ENCODE results near the gene CARNS1.

CARNS1 gene

GRCh38 chr11:67441098-67441563, 25.7 kb downstream of the CARNS1 start:
- DNase-seq (ENCODE audit: low spot score) = no peak

DNA sequence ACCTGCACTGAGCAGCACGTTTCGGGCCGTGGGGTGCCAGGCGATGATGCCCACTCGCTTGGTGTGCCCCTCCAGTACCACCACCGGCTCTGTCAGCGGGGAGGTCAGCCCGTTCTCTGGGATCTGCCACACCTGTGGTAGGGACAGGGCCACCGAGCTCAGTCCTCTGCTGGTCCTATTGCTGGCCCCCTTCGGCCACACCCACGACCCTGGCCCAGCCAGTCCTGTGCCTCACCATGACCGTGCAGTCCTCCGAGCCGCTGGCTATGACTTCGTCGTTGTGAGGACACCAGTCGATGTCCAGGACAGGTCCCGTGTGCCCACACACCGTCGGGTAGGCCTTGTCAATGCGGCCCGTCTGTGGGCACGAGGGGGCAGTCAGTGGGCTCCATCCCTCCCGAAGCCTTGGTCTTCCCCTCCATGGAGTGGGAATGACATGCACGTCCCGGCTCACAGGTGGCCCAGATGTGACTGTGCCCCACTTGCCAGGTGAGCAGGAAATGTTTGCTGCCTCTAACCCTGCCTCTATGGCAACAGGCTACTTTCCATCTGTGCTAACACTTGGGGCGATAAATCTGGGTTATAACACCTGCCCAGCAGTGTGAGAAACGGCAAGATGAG, 26.4 kb downstream of the CARNS1 start:
- no peak for DNase-seq (ENCODE audit: low spot score)

DNA sequence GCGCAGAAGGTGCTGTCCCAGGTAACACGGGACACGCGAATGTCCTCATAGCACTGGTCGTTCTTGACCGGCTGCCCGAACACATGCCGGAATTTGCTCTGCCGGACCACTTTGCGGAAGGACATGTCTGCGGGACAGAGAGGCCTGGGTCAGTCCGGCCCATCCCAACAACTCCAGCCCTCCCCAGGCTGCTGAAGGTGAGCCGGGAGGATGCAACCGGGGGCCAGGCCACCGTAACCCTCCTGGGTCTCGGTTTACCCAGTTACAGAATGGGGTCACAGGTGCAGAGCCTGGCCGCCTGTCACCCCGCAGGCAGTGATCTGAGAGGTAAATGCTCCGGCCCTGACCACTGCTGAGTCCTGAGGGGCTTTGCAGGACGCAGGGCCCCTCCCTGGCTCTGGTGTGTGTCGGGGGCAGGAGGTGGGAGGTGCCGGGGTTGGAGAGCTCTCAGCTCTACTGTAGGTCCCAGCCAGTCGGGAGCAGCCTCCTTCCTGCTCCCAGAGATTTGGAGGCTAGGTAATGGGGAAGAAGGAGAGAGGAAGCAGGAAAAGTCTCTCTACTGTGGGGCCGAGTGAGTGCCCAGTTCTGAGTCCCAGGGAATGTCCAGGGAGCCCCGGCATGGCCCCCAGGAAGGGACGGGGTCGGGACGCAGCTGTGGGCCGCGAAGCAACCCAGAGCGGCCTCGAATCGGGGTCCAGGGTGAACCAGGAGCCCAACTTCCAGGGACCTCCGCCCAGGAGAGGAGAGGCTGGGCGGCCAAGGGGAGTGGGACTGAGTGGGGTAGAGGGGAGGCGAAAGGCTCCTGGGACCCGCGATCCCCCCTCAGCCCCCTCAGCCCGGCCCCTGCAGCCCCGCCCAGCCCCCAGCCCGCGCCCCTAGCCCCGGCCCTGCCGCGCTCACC, 27.3 kb downstream of the CARNS1 start:
- no peak for DNase-seq (ENCODE audit: low spot score)

DNA sequence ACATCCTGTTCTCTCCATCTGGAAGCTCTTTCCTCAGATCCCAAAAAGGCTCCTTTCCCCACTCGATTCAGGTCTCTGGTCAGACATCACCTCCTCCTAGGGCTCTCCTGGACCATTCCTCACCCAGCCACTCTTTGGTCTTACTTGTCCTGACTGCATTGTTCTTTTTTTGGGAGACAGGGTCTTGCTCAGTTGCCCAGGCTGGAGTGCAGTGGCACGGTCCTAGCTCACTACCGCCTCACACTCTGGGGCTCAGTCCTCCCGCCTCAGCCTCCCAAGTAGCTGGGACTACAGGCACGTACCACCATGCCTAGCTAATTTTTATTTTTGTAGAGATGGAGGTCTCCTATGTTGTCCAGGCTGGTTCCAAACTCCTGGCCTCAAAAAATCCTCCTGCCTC, 30.0 kb downstream of the CARNS1 start:
- no peak for DNase-seq (ENCODE audit: low spot score)

- DNase-seq (ENCODE audit: low spot score) = no peak
Measured at GRCh38 chr11:67448220-67448609, 32.7 kb downstream of the CARNS1 start.

GRCh38 chr11:67449116-67449844, 33.8 kb downstream of the CARNS1 start:
- DNase-seq (ENCODE audit: low spot score) = no peak

DNA sequence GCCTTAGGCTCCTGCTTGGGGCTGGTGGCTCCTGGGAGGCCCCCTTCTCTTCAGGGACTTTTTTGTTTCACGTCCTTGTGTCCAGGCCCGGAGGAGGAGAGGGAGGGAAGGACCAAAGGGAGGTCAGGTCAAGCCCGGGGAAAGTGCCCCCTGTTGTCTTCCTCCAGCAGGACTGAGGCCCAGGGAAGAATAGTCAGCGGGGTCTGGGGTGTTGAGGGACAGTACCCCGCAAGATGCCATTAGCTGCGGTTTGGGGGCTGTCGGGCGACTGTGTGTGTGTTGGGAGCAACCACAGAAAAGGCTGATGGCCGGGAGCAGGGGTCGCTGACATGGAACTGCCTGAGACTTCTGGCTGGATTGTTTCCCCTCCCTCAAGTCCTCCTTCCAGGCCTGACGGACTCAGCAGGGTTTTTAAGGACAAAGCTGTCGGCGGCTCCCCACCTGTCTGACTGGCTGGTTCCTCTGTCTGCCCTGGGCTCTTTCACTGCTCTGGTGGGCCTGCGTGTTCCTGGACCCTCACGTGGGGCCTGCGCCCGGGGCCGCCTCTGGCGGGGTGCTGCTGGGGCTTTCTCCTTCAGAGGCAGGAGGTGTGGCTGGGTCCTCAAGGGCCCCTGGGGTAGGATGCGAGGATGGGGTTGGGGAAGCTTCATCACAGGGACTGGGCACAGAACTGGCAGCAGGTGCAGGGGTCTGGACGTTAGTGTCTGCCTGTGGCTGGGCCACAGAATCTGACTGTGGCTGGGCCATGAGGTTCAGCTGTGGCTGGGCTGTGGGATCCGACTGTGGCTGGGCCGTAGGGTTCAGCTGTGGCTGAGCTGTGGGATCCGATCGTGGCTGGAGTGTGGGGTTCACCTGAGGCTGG, 35.5 kb downstream of the CARNS1 start:
- no peak for DNase-seq (ENCODE audit: low spot score)

DNA sequence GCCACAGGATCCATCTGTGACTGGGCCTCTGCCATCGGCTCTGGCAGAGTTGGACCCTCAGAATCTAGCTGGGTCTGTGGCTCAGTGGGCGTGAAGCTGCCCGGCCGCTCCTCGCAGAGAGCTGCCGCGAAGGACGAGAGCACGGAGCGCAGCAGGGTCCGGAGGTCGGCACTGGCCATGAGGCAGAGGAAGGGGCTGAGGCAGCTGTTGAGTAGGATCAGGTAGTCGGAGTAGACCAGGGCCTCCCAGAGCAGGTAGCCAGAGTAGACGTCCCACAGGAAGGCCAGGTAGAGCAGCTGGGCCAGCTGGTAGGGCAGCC, 36.1 kb downstream of the CARNS1 start:
- DNase-seq (ENCODE audit: low spot score) = no peak

DNA sequence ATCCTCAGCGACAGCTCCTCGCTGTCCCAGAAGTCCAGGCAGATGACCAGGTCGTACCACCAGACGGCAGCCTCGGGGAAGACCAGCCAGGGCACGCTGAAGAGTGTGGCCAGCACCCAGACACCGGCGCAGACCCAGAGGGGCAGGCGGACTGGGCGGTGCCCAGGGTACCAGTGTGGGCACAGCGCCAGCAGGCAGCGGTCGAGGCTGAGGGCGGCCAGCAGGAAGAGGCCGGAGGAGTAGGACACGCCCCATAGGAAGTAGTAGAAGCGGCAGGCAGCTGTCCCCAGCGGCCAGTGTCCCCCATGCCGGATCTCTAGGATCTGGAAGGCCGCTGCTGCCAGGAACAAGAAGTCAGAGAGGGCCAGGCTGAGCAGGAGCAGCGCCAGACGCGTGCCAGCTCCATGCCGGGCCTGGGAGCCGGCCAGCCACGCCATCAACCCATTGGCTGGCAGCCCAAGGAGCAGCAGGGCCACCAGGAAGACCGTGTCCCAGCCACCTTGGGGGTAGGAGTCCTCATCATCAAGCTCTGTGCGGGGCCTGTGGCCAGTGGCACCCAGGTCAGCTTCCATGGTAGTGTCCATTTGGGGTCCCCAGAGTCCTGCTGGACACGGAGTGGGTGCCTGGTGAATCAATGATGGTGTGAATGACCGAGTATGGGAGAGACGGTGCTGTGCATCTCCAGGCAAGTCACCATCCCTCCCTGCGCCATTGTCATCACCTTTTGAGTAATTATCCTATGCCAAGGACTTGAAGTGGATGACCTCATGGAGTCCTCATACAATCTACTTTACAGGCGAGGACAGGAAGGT, 36.9 kb downstream of the CARNS1 start, which contains the start of gene GPR152:
Gene GPR152 (minus strand): TSS at position 589 of the 812 bp plus-strand sequence. CDS start 5 bp downstream, at position 584.
- peak; percentile 32 for DNase-seq (ENCODE audit: low spot score)

DNA sequence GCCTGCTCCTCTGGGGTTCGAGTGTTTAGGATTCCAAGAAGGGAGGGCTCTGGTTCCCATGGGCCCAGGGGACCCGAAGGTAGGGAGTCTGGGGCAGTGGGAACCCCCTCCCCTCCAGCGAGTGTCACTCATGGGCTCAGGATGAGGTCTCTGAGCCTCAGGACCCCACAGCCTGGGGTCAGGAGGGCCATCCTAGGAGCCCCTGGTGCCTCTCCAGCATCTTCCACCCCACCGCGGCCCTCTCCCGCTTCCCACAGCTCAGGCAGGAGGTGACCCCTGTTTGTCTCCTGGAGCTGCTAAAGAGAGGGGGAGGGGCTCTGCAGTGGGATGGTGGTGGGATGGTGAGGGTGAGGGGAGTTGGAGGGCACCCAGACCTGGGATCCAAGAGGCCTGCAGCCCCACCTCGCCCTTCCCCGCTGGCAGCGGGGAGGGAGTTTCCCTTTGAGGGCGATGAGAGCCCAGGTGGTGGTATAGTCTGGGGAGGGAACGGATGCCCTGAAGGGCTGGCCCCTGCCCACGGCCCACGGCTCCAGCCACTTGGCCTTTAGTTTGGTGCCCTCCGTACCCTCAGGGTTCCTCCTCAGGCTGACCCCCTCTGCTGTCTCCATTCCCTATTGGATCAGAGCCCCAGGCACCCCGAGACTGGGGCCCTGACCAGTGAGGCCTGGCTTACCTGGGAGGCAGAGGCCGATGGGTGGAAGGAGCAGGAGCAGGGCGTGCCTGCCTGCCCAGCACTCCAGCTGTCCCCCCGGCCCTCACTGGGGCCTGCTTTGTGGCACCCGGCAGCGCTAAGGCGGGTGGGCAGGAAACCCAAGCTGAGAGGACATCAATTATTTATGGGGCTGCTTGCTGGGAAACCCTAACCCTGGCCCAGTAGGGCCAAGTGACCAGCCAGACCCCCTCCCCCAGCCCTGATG, 38.6 kb downstream of the CARNS1 start:
- DNase-seq (ENCODE audit: low spot score) = no peak

- DNase-seq (ENCODE audit: low spot score) = no peak
Measured at GRCh38 chr11:67455054-67455453, 39.6 kb downstream of the CARNS1 start, which contains the start of gene CABP4. Gene CABP4 (plus strand): TSS chr11:67455354. CDS start chr11:67455424, 70 bp downstream.

DNA sequence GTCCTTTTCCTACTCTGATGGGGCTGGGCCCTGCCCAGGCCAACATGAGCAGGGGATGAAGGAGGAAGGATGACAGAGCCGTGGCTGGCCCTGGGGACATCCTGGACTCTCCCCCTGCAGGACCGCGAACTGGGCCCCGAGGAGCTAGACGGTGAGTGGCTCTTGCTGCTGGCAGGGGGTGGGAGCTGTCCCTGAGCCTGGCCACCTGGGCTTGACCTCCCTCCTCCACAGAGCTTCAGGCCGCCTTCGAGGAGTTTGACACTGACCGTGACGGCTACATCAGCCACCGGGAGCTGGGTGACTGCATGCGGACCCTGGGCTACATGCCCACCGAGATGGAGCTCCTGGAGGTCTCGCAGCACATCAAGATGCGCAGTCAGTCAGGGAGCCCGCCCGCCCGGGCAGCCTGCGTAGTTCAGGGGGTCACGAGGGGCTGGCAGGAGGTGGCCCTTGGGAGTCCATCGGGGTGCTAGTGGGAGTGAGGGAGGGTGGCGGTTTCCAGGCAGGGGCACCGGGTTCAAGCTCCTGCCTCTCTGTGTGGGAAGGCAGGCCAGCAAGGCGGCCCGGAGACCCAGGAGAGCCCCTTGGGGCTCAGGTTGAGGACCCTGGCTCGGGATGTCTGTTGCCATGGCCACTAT, 40.7 kb downstream of the CARNS1 start:
- DNase-seq (ENCODE audit: low spot score) = no peak

DNA sequence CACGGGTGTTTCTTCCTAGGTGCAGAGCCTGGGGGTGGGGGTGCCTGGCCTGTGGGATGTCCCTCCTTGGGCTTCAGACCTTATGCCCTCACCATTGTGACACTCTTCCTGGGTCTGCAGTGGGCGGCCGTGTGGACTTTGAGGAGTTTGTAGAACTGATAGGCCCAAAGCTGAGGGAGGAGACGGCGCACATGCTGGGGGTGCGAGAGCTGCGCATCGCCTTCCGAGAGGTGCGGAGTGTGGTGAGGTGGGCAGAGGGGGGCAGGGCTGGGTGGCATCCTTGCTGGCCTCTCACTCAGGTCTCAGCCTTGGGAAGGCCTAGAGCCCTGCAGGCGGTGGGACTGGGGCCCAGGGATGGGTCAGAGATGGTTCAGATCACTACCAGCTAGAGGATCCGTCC, 42.0 kb downstream of the CARNS1 start:
- no peak for DNase-seq (ENCODE audit: low spot score)

DNA sequence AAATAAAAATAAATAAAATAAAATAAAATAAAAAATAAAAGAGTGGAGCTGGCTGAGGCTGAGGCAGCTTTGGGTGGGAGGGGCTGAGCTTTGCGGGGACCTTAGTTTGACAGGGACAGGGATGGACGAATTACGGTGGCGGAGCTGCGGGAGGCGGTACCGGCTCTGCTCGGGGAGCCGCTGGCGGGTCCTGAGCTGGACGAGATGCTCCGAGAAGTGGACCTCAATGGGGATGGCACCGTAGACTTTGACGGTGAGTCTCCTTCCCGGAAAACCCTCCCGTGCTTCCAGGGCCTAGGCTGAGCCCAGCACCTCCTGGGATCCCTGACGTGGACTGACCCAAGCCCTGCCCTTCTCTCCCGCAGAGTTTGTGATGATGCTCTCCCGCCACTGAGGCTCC, 42.8 kb downstream of the CARNS1 start:
- DNase-seq (ENCODE audit: low spot score) = no peak

DNA sequence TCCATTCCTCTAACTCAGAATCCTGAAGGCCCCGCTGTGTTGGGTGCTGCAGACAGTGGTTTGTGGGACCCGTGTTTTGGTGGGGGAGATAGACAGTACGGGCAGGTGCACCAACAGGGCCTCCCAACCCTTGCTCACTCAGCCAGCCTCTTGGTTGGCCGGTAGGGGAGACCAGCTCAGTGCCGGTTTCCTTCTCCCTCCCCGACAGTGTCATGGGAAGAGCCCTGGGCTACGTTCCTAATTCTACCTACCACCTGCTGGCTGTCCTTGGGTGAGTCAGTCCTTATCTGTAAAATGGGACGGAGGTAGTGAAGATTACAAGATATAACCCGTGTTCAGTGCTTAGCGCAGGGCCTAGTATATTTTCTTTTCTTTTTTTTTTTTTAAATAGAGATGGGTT, 47.7 kb downstream of the CARNS1 start:
- DNase-seq (ENCODE audit: low spot score) = no peak

DNA sequence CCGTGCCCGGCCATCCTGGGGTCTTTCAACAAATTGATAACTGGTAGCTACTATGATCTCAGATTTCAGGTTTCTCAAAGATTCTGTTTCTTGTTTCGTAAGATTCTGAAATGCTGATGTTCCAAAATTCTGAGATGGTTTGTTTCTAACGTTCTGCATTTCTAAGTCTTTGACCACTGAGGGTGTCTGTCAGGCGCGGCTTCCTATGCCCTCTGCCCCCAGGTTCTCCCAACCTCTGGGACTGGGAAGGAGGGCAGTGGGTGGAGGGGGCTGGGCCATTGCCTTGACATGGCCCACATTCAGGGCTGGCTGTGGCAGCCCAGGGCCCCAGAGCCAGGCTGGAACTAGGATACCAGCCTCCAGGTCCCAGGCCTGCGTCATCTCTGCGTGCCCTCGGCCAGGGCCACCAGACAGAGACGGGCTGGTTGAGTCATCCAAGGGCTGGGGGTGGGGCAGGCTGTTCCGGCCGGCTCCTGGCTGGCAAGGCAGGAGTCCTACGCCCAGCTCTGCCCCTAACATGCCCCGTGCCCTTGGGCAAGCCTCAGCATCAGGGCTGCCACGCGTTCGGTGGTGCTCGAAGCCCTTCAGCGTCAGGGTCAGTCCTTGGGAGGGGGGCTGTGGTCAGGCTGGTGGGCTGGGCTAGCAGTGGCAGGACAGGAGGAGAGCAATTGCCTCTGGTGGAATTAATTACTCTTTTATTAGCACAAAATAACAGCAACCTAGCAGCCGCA, 48.4 kb downstream of the CARNS1 start:
- DNase-seq (ENCODE audit: low spot score) = no peak

DNA sequence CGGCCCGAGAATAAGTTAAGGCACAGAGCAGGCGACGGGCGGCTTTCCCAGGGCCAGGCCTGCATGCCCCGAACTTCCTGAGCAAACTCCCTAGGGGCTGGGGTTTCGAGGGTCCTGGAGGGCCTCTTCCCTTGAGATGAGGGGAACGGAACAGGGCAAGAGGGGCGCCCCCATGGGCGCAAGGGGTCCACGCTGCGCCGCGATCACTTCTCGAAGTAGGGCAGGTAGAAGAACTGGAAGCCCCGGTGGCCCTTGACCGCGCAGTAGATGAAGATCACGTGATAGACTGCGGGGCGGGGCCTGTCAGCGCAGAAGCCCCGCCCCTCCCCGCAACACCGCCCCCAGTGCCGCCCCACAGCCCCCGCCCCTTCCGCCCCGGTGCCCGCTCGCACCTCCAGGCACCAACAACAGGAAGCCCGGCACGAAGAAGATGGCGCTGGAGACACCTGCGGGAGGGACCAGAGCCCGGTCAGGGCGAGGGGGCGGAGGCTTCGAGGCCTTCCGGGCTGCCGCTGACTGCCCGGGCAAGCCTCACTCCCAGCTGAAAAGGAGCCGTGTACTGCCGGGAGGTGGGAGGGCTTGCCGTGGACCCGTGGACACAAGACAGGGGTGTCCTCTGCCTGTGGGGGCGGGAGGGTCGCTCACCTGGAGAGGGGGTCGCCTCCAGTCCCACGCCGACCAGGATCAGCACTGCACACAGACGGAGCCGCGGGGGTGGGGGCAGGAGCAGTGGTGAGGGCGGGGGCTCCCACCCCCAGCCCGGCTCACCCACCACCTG, 49.1 kb downstream of the CARNS1 start:
- DNase-seq (ENCODE audit: low spot score) = peak; percentile 81

GRCh38 chr11:67465189-67465510, 49.7 kb downstream of the CARNS1 start:
- DNase-seq (ENCODE audit: low spot score) = no peak
